CD4-positive, alpha-beta memory T cell (primary cell): ENCODE measurements around the gene ACTMAP. TPM values are rescaled to one million over a fixed set of nuclear protein-coding genes. Genes with fewer than 3 reads are reported as not detected.

Source experiments
- CTCF ChIA-PET: fragments of 350-600 bp; sonication (Branson Sonifier 250); formaldehyde crosslinking; loops from one replicate; lab custom pipeline; 2021; ENCODE audit warnings: inconsistent platforms; ENCODE audit not compliant: partially characterized antibody; lab: Charles Lee
- POLR2A ChIA-PET: fragments of 350-600 bp; sonication (Branson Sonifier 250); formaldehyde crosslinking; loops from one replicate; lab custom pipeline; 2021; ENCODE audit not compliant: partially characterized antibody; lab: Charles Lee
- DNase-seq, 5 donors: peaks; one replicate each; pipeline versions ENCODE4 v3.0.0 to v3.0.0-alpha.2; 2020 to 2022; ENCODE audit warnings: mixed read lengths in 1 of 5
- H3K27ac ChIP-seq: one replicate; pipeline ENCODE4 v1.7.0; 2013; ENCODE audit warnings: low read depth, low read length
- H3K27me3 ChIP-seq: 2 replicates; pipeline ENCODE4 v1.7.0; 2013; ENCODE audit warnings: mild to moderate bottlenecking, low read length, moderate library complexity; ENCODE audit not compliant: insufficient read depth
- H3K36me3 ChIP-seq: 2 replicates; pipeline ENCODE4 v1.7.0; 2013; ENCODE audit warnings: mild to moderate bottlenecking, low read length, moderate library complexity; ENCODE audit not compliant: insufficient read depth
- H3K4me1 ChIP-seq: 2 replicates; pipeline ENCODE4 v1.7.0; 2013; ENCODE audit warnings: mild to moderate bottlenecking, low read length, moderate library complexity; ENCODE audit not compliant: insufficient read depth
- H3K4me3 ChIP-seq, 2 donors: one replicate each; pipeline ENCODE4 v1.7.0; 2013; ENCODE audit warnings: low read length in 2 of 2, mild to moderate bottlenecking in 1 of 2
- H3K9me3 ChIP-seq, 2 donors: one replicate each; pipeline ENCODE4 v1.7.0; 2013; ENCODE audit warnings: low read length in 2 of 2, control low read depth in 1 of 2; ENCODE audit not compliant: control insufficient read depth in 1 of 2
- H3K27ac Mint-ChIP-seq, 7 donors: one replicate each; pipeline ENCODE4 v1.8.0; 2020 to 2021; ENCODE audit warnings: mixed read lengths in 7 of 7, mild to moderate bottlenecking in 6 of 7, inconsistent platforms in 3 of 7, moderate library complexity in 3 of 7
- H3K27me3 Mint-ChIP-seq, 2 donors: one replicate each; pipeline ENCODE4 v1.8.0; 2020 to 2021; ENCODE audit warnings: mixed read lengths in 2 of 2
- H3K36me3 Mint-ChIP-seq, 2 donors: one replicate each; pipeline ENCODE4 v1.8.0; 2020 to 2021; ENCODE audit warnings: mixed read lengths in 2 of 2, inconsistent platforms in 1 of 2, mild to moderate bottlenecking in 1 of 2
- H3K4me1 Mint-ChIP-seq, 4 donors: one replicate each; pipeline ENCODE4 v1.8.0; 2020 to 2021; ENCODE audit warnings: mixed read lengths in 4 of 4, mild to moderate bottlenecking in 1 of 4
- H3K4me3 Mint-ChIP-seq, 8 donors: one replicate each; pipeline ENCODE4 v1.8.0; 2020 to 2021; ENCODE audit warnings: mixed read lengths in 8 of 8, mild to moderate bottlenecking in 7 of 8, moderate library complexity in 6 of 8, inconsistent platforms in 3 of 8
- H3K9me3 Mint-ChIP-seq, 8 donors: one replicate each; pipeline ENCODE4 v1.8.0; 2020 to 2021; ENCODE audit warnings: mixed read lengths in 8 of 8, mild to moderate bottlenecking in 5 of 8, inconsistent platforms in 3 of 8, moderate library complexity in 1 of 8
- intact Hi-C: fragments of 100-400 bp; cut with micrococcal nuclease; formaldehyde crosslinking; loops from one replicate; pipeline ENCODE4 v1.15.1; 2023
- polyA plus RNA-seq, 2 donors: library from polyadenylated mRNA; unstranded; fragments of 300-500 nt; fragmentation: Illumina TruSeq; gene quantifications; one replicate each; pipeline ENCODE4 v1.2.3, GENCODE V29; 2021
- total RNA-seq, 2 experiments: library from RNA; stranded (reverse); gene quantifications; one replicate each; pipeline ENCODE4 v1.2.3, GENCODE V29; 2021

ACTMAP gene
- total and polyA plus RNA-seq, 4 experiments from 2014 or later = 0.26 to 5.5 (median 4.0) TPM

GRCh38 chr19:40721140-40721486 lies 29.2 kb downstream of the ACTMAP start:
- Histone ChIP-seq H3K36me3 (peaks cover under 1% of the 10 kb centered on the region), H3K4me3 (no peak overlapping the region), H3K27me3 (no peaks in the 10 kb centered on the region), H3K4me1 (peaks cover 55% of the 10 kb centered on the region), H3K27ac (no peak overlapping the region), H3K9me3 (no peaks in the 10 kb centered on the region)
- intact Hi-C loops = no loop called here
- Mint-ChIP-seq H3K36me3 (peaks cover 20 to 35% of the 10 kb centered on the region in 2 donors), H3K4me1 (peaks cover 25 to 66% (median 48%) of the 10 kb centered on the region in 4 donors), H3K27ac (peak overlapping the region in 5 of 7 donors; percentile 25 to 85 (median 74)), H3K4me3 (peak overlapping the region in 4 of 8 donors; percentile 28 to 72 (median 58)), H3K27me3 (no peaks in the 10 kb centered on the region), H3K9me3 (peaks cover 0 to 2% (median 0%) of the 10 kb centered on the region in 8 donors)
- ChIA-PET POLR2A (interaction anchor here (1.4 to 1.6 kb wide), 2 partner anchors 29 to 77 kb away, joined by 4 to 5 read pairs; partner anchors contain the start of genes ACTMAP, EGLN2 and SNRPA), CTCF (interaction anchor here (0.7 kb wide), 1 partner anchor 9 kb away, joined by 3 read pairs; no protein-coding TSS in a partner anchor)
- DNase-seq = no peak

GRCh38 chr19:40719414-40719894 lies 30.8 kb downstream of the ACTMAP start:
- H3K36me3 Mint-ChIP-seq = peaks cover 19 to 43% of the 10 kb centered on the region in 2 donors
- H3K9me3 ChIP-seq = no peaks in the 10 kb centered on the region
- peaks cover 40 to 82% (median 61%) of the 10 kb centered on the region in 4 donors for H3K4me1 Mint-ChIP-seq
- no peak overlapping the region for H3K4me3 ChIP-seq
- H3K27ac Mint-ChIP-seq = peak overlapping the region in 4 of 7 donors; percentile 4 to 93 (median 74)
- no peaks in the 10 kb centered on the region for H3K27me3 ChIP-seq
- no peak for DNase-seq
- peak overlapping the region; percentile 12 to 97 (median 56) for H3K4me3 Mint-ChIP-seq
- H3K27ac ChIP-seq = no peak overlapping the region
- peaks cover 67% of the 10 kb centered on the region for H3K4me1 ChIP-seq
- POLR2A ChIA-PET = interaction anchor here (1.2 to 1.4 kb wide), 2 partner anchors 31 to 87 kb away, joined by 5 to 7 read pairs; partner anchors contain the start of genes ACTMAP and SNRPA
- no peaks in the 10 kb centered on the region for H3K36me3 ChIP-seq
- H3K27me3 Mint-ChIP-seq = no peaks in the 10 kb centered on the region
- CTCF ChIA-PET = no interaction called here
- H3K9me3 Mint-ChIP-seq = peaks cover 0 to 3% (median 0%) of the 10 kb centered on the region in 8 donors
- intact Hi-C loops = loop anchor here (5.0 kb wide), 1 partner anchor 107 kb away; no protein-coding TSS in a partner anchor

- ChIA-PET CTCF (no interaction called here), POLR2A (interaction anchor here (0.8 to 1.4 kb wide), 3 partner anchors 32 to 87 kb away, joined by 3 to 7 read pairs (median 5); partner anchors contain the start of genes ACTMAP, EGLN2 and SNRPA)
- Histone ChIP-seq H3K9me3 (no peaks in the 10 kb centered on the region), H3K4me3 (peak overlapping the region in 1 of 2 donors; percentile 78), H3K27ac (no peak overlapping the region), H3K27me3 (no peaks in the 10 kb centered on the region), H3K36me3 (no peaks in the 10 kb centered on the region), H3K4me1 (peaks cover 73% of the 10 kb centered on the region)
- peaks cover 40 to 88% (median 62%) of the 10 kb centered on the region in 4 donors for H3K4me1 Mint-ChIP-seq
- DNase-seq = no peak
- peak overlapping the region; percentile 84 to 97 (median 92) for H3K4me3 Mint-ChIP-seq
- no peaks in the 10 kb centered on the region for H3K27me3 Mint-ChIP-seq
- H3K27ac Mint-ChIP-seq = peak overlapping the region; percentile 89 to 96 (median 91)
- intact Hi-C loops = loop anchor here (5.0 kb wide), 1 partner anchor 107 kb away; no protein-coding TSS in a partner anchor
- H3K9me3 Mint-ChIP-seq = peaks cover 0 to 3% (median 0%) of the 10 kb centered on the region in 8 donors
- H3K36me3 Mint-ChIP-seq = peaks cover 17 to 40% of the 10 kb centered on the region in 2 donors
Measured at GRCh38 chr19:40718774-40719391, 31.4 kb downstream of the ACTMAP start.

- ChIA-PET CTCF (interaction anchor here (0.8 to 2.2 kb wide), 4 partner anchors 14 to 102 kb away, joined by 4 to 10 read pairs (median 8); partner anchors contain the start of gene RAB4B), POLR2A (interaction anchor here (0.8 to 2.4 kb wide), 10 partner anchors 26 to 88 kb away, joined by 3 to 35 read pairs (median 9); partner anchors contain the start of genes ACTMAP, EGLN2, NUMBL and RAB4B)
- intact Hi-C loops = loop anchor here (5.0 kb wide), 1 partner anchor 106 kb away; no protein-coding TSS in a partner anchor
- Histone ChIP-seq H3K4me3 (peak overlapping the region; percentile 78 to 83), H3K4me1 (peaks cover 76% of the 10 kb centered on the region), H3K36me3 (no peaks in the 10 kb centered on the region), H3K9me3 (no peaks in the 10 kb centered on the region), H3K27me3 (no peaks in the 10 kb centered on the region), H3K27ac (peak overlapping the region; percentile 98)
- peak overlapping the region; percentile 84 to 97 (median 92) for H3K4me3 Mint-ChIP-seq
- peak overlapping the region; percentile 89 to 96 (median 91) for H3K27ac Mint-ChIP-seq
- H3K9me3 Mint-ChIP-seq = peaks cover 0 to 3% (median 0%) of the 10 kb centered on the region in 8 donors
- DNase-seq = no peak
- no peaks in the 10 kb centered on the region for H3K27me3 Mint-ChIP-seq
- H3K4me1 Mint-ChIP-seq = peaks cover 39 to 87% (median 64%) of the 10 kb centered on the region in 4 donors
- peaks cover 17 to 39% of the 10 kb centered on the region in 2 donors for H3K36me3 Mint-ChIP-seq
Measured at GRCh38 chr19:40717880-40718773, 32.1 kb downstream of the ACTMAP start.

GRCh38 chr19:40717325-40717879 lies 32.9 kb downstream of the ACTMAP start:
- Histone ChIP-seq H3K36me3 (no peaks in the 10 kb centered on the region), H3K27me3 (no peaks in the 10 kb centered on the region), H3K4me1 (peaks cover 74% of the 10 kb centered on the region), H3K4me3 (peak overlapping the region; percentile 78 to 83), H3K27ac (peak overlapping the region; percentile 98), H3K9me3 (no peaks in the 10 kb centered on the region)
- no peak for DNase-seq
- intact Hi-C loops = loop anchor here (5.0 kb wide), 1 partner anchor 105 kb away; no protein-coding TSS in a partner anchor
- H3K27me3 Mint-ChIP-seq = no peaks in the 10 kb centered on the region
- peak overlapping the region; percentile 31 to 79 (median 59) for H3K27ac Mint-ChIP-seq
- peaks cover 0 to 3% (median 0%) of the 10 kb centered on the region in 8 donors for H3K9me3 Mint-ChIP-seq
- H3K4me1 Mint-ChIP-seq = peaks cover 42 to 88% (median 63%) of the 10 kb centered on the region in 4 donors
- peaks cover 18 to 41% of the 10 kb centered on the region in 2 donors for H3K36me3 Mint-ChIP-seq
- CTCF ChIA-PET = interaction anchor here (0.8 to 2.2 kb wide), 4 partner anchors 13 to 102 kb away, joined by 4 to 10 read pairs (median 8); partner anchors contain the start of gene RAB4B
- peak overlapping the region; percentile 75 to 97 (median 84) for H3K4me3 Mint-ChIP-seq
- POLR2A ChIA-PET = interaction anchor here (0.6 to 2.4 kb wide), 17 partner anchors 26 to 646 kb away, joined by 3 to 35 read pairs (median 6); partner anchors contain the start of genes ACTMAP, B9D2, EGLN2 and HNRNPUL1
